HUES48 (cell line): ENCODE measurements around the gene TMEM253.
A peak's percentile ranks its signal among the peaks of the same experiment; 100 is the strongest.

Experiments
- H3K27ac ChIP-seq: one replicate; pipeline ENCODE4 v1.7.0; 2013; ENCODE audit warnings: low read depth, low read length, inconsistent platforms
- H3K27me3 ChIP-seq: 2 replicates; pipeline ENCODE4 v1.6.1; 2013; ENCODE audit warnings: mild to moderate bottlenecking, low read length; ENCODE audit not compliant: control insufficient read depth, insufficient read depth
- H3K36me3 ChIP-seq: 2 replicates; pipeline ENCODE4 v1.6.1; 2013; ENCODE audit warnings: low read length; ENCODE audit not compliant: control insufficient read depth, insufficient read depth
- H3K4me1 ChIP-seq: 2 replicates; pipeline ENCODE4 v1.6.1; 2013; ENCODE audit warnings: mild to moderate bottlenecking, low read length; ENCODE audit not compliant: control insufficient read depth, insufficient read depth
- H3K4me3 ChIP-seq: 2 replicates; pipeline ENCODE4 v1.5.1; 2013; ENCODE audit warnings: mild to moderate bottlenecking, low read depth, low read length
- H3K9ac ChIP-seq: 2 replicates; pipeline ENCODE4 v1.6.1; 2013; ENCODE audit warnings: mild to moderate bottlenecking, low read depth, low read length, moderate library complexity
- H3K9me3 ChIP-seq: 2 replicates; pipeline ENCODE4 v1.6.1; 2013; ENCODE audit warnings: low read length; ENCODE audit not compliant: control insufficient read depth, insufficient read depth

The TMEM253 gene

DNA sequence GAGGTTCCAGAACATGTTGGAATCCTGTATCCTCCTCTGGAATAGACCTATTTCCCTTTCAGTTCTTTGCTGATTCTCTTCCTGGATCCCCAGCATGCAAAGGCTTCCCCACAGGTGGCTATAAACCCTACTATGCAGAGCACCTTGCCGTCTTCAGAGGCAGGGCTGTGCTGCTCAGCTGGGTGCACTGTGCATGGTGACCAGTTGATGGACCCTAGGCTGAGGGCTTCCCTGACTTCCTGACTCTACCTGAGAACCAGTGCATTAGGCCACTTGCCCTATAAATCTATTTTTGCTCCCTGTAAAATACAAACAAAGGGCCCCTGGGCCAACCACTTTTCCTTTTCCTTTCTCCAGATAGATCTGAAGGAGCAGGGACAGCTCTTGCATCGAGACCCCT, 16.5 kb upstream of the TMEM253 start:
- Histone ChIP-seq H3K4me1 (no peaks in the 10 kb centered on the region), H3K4me3 (no peak overlapping the region), H3K9me3 (no peaks in the 10 kb centered on the region), H3K36me3 (peaks cover 84% of the 10 kb centered on the region), H3K27me3 (no peaks in the 10 kb centered on the region), H3K9ac (no peak overlapping the region), H3K27ac (no peak overlapping the region)

GRCh38 chr14:21084998-21085853, 15.6 kb upstream of the TMEM253 start:
- Histone ChIP-seq H3K36me3 (peaks cover 83% of the 10 kb centered on the region), H3K9ac (no peak overlapping the region), H3K9me3 (no peaks in the 10 kb centered on the region), H3K27me3 (no peaks in the 10 kb centered on the region), H3K27ac (no peak overlapping the region), H3K4me3 (no peak overlapping the region), H3K4me1 (no peaks in the 10 kb centered on the region)

- H3K27me3 ChIP-seq, result no peaks in the 10 kb centered on the region
- H3K27ac ChIP-seq, result peak overlapping the region; percentile 71
- no peaks in the 10 kb centered on the region for H3K4me1 ChIP-seq
- no peaks in the 10 kb centered on the region for H3K9me3 ChIP-seq
- no peak overlapping the region for H3K9ac ChIP-seq
- H3K36me3 ChIP-seq, result peaks cover 84% of the 10 kb centered on the region
- no peak overlapping the region for H3K4me3 ChIP-seq
These were observed 14.0 kb upstream of the TMEM253 start for GRCh38 chr14:21086908-21087293.

GRCh38 chr14:21087294-21088091, 13.4 kb upstream of the TMEM253 start:
- H3K27me3 ChIP-seq, result no peaks in the 10 kb centered on the region
- H3K36me3 ChIP-seq, result peaks cover 83% of the 10 kb centered on the region
- no peak overlapping the region for H3K4me3 ChIP-seq
- H3K9ac ChIP-seq, result no peak overlapping the region
- no peaks in the 10 kb centered on the region for H3K9me3 ChIP-seq
- no peaks in the 10 kb centered on the region for H3K4me1 ChIP-seq
- H3K27ac ChIP-seq, result peak overlapping the region; percentile 71

GRCh38 chr14:21088687-21089086, 12.2 kb upstream of the TMEM253 start:
- Histone ChIP-seq H3K27ac (no peak overlapping the region), H3K4me3 (no peak overlapping the region), H3K36me3 (peaks cover 86% of the 10 kb centered on the region), H3K27me3 (no peaks in the 10 kb centered on the region), H3K9ac (no peak overlapping the region), H3K9me3 (no peaks in the 10 kb centered on the region), H3K4me1 (peaks cover 11% of the 10 kb centered on the region)

DNA sequence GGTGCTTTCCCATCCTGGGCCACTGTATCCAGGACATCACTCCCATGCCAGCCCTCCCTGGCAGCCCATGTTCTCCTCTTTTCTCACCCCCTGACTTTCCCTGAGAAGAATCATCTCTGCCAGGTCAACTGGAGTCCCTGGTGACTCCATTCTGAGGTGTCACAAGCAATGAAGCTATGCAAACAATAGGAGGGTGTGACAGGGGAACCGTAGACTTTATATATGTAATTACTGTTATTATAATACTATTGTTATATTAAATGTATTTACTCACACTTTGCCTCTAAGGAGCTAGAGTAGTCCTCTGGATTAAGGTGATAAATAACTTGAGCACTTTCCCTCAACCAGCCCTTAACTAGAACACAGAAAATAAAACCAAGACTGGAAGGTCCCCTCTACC, 11.6 kb upstream of the TMEM253 start:
- H3K27me3 ChIP-seq, result no peaks in the 10 kb centered on the region
- H3K9me3 ChIP-seq, result no peaks in the 10 kb centered on the region
- H3K4me1 ChIP-seq, result peaks cover 14% of the 10 kb centered on the region
- H3K9ac ChIP-seq, result no peak overlapping the region
- H3K4me3 ChIP-seq, result no peak overlapping the region
- peaks cover 81% of the 10 kb centered on the region for H3K36me3 ChIP-seq
- H3K27ac ChIP-seq, result no peak overlapping the region

- Histone ChIP-seq H3K27ac (peak overlapping the region; percentile 33), H3K9me3 (no peaks in the 10 kb centered on the region), H3K9ac (no peak overlapping the region), H3K4me3 (no peak overlapping the region), H3K36me3 (peaks cover 75% of the 10 kb centered on the region), H3K4me1 (peaks cover 17% of the 10 kb centered on the region), H3K27me3 (no peaks in the 10 kb centered on the region)
These were observed 11.0 kb upstream of the TMEM253 start for GRCh38 chr14:21089877-21090193.

- Histone ChIP-seq H3K27ac (no peak overlapping the region), H3K4me1 (peaks cover 22% of the 10 kb centered on the region), H3K9ac (no peak overlapping the region), H3K27me3 (no peaks in the 10 kb centered on the region), H3K36me3 (peaks cover 70% of the 10 kb centered on the region), H3K4me3 (no peak overlapping the region), H3K9me3 (no peaks in the 10 kb centered on the region)
These were observed 10.5 kb upstream of the TMEM253 start for GRCh38 chr14:21090194-21090939.

- Histone ChIP-seq H3K4me1 (peaks cover 29% of the 10 kb centered on the region), H3K36me3 (peaks cover 63% of the 10 kb centered on the region), H3K9ac (no peak overlapping the region), H3K27ac (no peak overlapping the region), H3K4me3 (no peak overlapping the region), H3K27me3 (no peaks in the 10 kb centered on the region), H3K9me3 (no peaks in the 10 kb centered on the region)
These were observed 9.8 kb upstream of the TMEM253 start for GRCh38 chr14:21090940-21091663.

DNA sequence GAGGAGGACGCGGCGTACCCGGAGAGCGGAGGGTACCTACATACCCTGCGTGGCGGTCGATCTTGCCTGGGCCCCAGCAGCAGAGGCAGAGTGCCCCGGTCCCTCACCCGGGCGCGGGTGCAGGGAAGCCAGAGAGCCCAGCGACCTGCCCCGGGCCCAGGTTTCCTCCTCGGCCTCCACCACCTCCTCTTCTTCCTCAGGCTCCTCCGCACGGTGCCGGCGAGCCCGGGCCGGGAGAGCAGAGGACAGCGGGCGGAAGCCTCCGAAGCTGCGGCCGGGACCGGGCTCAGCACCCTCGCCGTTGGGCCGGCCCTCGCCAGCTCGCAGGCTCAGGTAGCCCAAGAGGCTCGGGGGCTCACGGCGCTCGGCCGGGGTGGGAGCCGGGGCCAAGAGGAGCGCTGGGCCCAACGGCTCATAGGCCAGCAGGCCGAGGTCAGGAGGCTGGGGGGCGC, 9.0 kb upstream of the TMEM253 start:
- Histone ChIP-seq H3K4me3 (no peak overlapping the region), H3K9me3 (no peaks in the 10 kb centered on the region), H3K36me3 (peaks cover 55% of the 10 kb centered on the region), H3K9ac (no peak overlapping the region), H3K27me3 (no peaks in the 10 kb centered on the region), H3K4me1 (peaks cover 37% of the 10 kb centered on the region), H3K27ac (no peak overlapping the region)
